ENCODE data around the gene OPCML. TPM values are rescaled to one million over a fixed set of nuclear protein-coding genes. Genes with fewer than 3 reads are reported as not detected.

The OPCML gene
- total and polyA plus RNA-seq, 2 of the 13 experiments (the other 11 are each of a cell fraction or from before 2014, with no cell fraction given): not detected

DNA sequence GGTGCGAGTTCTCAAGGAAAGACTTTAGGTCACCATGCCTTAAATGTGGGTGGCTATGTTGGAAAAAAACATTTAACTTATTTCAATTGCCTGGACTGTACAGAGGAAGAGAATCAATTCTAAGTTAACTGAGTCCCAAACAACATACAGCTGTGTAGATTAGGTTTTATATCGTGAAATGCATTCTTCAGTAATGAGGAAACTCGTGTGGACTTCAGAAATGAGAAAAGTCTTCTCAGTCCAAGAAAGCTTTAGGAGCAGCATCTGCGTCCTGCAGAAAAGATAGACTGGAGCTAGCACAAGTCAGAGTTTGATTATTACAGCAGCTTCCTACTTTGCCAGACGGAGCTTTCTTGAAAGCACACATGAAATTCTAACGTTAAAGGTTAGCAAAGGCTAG lies 673.0 kb downstream of the OPCML start:
- Histone ChIP-seq H3K4me3 (replicated peaks in 1 of 3; ENCODE audit: insufficient read depth in 1 of 3, low read depth in 2 of 3, low read length in 3 of 3) (no peak overlapping the region), H3K27ac (ENCODE audit: extremely low read length, insufficient read depth, low read length) (no peak overlapping the region), H4K20me1 (ENCODE audit: insufficient read depth, low read length) (no peaks in the 10 kb centered on the region), H3K4me1 (ENCODE audit: insufficient read depth, low read length) (no peaks in the 10 kb centered on the region), H3K27me3 (ENCODE audit: control insufficient read depth in 1 of 2, insufficient read depth in 2 of 2, low read length in 2 of 2) (0 out of 5 replicates have a peak, but pooled peaks cover 0 to 3% of the 10 kb centered on the region in 2 experiments), H3K4me2 (ENCODE audit: low read depth, low read length) (no peak overlapping the region), H2AFZ (ENCODE audit: low read length) (no peak overlapping the region), H3K79me2 (ENCODE audit: insufficient read depth, low read length) (no peaks in the 10 kb centered on the region), H3K9me3 (ENCODE audit: low read length) (peaks cover 12% of the 10 kb centered on the region; the same call in 1 of the 2 replicates), H3K36me3 (replicated peaks in 1 of 2; ENCODE audit: control insufficient read depth in 1 of 2, insufficient read depth in 2 of 2, low read length in 2 of 2) (no peaks in the 10 kb centered on the region), H3K9ac (ENCODE audit: insufficient read depth, low read depth, low read length) (no peak overlapping the region)
- DNase-seq (ENCODE audit: low spot score) (no peak), FAIRE-seq (no peak), ATAC-seq (no peak)
- POLR2A ChIA-PET: no interaction called here
- CTCF ChIA-PET (ENCODE audit: low intra/inter-chr PET ratio, low total read pairs): no interaction called here
- intact Hi-C loops (cut with micrococcal nuclease; ENCODE audit: unreplicated experiment): no loop called here
- in situ Hi-C loops (cut with HindIII; ENCODE audit: extremely low pct_ligation_motif_present, low pct_unique_long_range_greater_than_20kb): no loop called here
- TF ChIP-seq ZNF839 (CRISPR knock-in tag; IDR thresholded peaks at IDR 0.05; ENCODE audit: borderline replicate concordance) (no peak), TRIM24 (CRISPR knock-in tag; IDR thresholded peaks at IDR 0.05) (no peak), SP5 (CRISPR knock-in tag; IDR thresholded peaks at IDR 0.05; ENCODE audit: borderline replicate concordance, low read depth) (no peak), PCBP2 (optimal IDR thresholded peaks at IDR 0.05; ENCODE audit: low read depth, low read length, poor library complexity, severe bottlenecking) (no peak), ZNF841 (CRISPR knock-in tag; IDR thresholded peaks at IDR 0.05; ENCODE audit: borderline replicate concordance) (no peak), ZNF446 (CRISPR knock-in tag; IDR thresholded peaks at IDR 0.05) (no peak), ZNF549 (CRISPR knock-in tag; IDR thresholded peaks at IDR 0.05) (no peak)
- TF ChIP-seq, protein P1, sequence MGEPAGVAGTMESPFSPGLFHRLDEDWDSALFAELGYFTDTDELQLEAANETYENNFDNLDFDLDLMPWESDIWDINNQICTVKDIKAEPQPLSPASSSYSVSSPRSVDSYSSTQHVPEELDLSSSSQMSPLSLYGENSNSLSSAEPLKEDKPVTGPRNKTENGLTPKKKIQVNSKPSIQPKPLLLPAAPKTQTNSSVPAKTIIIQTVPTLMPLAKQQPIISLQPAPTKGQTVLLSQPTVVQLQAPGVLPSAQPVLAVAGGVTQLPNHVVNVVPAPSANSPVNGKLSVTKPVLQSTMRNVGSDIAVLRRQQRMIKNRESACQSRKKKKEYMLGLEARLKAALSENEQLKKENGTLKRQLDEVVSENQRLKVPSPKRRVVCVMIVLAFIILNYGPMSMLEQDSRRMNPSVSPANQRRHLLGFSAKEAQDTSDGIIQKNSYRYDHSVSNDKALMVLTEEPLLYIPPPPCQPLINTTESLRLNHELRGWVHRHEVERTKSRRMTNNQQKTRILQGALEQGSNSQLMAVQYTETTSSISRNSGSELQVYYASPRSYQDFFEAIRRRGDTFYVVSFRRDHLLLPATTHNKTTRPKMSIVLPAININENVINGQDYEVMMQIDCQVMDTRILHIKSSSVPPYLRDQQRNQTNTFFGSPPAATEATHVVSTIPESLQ (CRISPR knock-in tag; conservative IDR thresholded peaks at IDR 0.05): no peak
- TF ChIP-seq, protein P2, sequence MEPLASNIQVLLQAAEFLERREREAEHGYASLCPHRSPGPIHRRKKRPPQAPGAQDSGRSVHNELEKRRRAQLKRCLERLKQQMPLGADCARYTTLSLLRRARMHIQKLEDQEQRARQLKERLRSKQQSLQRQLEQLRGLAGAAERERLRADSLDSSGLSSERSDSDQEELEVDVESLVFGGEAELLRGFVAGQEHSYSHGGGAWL (CRISPR knock-in tag; IDR thresholded peaks at IDR 0.05): no peak
- TF ChIP-seq, protein P3, sequence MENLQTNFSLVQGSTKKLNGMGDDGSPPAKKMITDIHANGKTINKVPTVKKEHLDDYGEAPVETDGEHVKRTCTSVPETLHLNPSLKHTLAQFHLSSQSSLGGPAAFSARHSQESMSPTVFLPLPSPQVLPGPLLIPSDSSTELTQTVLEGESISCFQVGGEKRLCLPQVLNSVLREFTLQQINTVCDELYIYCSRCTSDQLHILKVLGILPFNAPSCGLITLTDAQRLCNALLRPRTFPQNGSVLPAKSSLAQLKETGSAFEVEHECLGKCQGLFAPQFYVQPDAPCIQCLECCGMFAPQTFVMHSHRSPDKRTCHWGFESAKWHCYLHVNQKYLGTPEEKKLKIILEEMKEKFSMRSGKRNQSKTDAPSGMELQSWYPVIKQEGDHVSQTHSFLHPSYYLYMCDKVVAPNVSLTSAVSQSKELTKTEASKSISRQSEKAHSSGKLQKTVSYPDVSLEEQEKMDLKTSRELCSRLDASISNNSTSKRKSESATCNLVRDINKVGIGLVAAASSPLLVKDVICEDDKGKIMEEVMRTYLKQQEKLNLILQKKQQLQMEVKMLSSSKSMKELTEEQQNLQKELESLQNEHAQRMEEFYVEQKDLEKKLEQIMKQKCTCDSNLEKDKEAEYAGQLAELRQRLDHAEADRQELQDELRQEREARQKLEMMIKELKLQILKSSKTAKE (CRISPR knock-in tag; IDR thresholded peaks at IDR 0.05; ENCODE audit: borderline replicate concordance): no peak
- TF ChIP-seq, protein P4, sequence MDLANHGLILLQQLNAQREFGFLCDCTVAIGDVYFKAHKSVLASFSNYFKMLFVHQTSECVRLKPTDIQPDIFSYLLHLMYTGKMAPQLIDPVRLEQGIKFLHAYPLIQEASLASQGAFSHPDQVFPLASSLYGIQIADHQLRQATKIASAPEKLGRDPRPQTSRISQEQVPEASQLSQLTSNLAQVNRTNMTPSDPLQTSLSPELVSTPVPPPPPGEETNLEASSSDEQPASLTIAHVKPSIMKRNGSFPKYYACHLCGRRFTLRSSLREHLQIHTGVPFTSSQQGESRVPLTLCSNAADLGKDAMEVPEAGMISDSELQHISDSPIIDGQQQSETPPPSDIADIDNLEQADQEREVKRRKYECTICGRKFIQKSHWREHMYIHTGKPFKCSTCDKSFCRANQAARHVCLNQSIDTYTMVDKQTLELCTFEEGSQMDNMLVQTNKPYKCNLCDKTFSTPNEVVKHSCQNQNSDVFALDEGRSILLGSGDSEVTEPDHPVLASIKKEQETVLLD (CRISPR knock-in tag; IDR thresholded peaks at IDR 0.05; ENCODE audit: low read depth): no peak
- whole genome bisulfite sequencing (ENCODE audit: low lambda C conversion rate): 14% methylated on average over 6 of the region's 6 CpGs
- BruUV-seq (replicated peaks): no TSS peak

All from HepG2 (cell line).